CD4-positive, CD25-positive, alpha-beta regulatory T cell (primary cell): ENCODE results near the gene HTR3D. TPM values are rescaled to one million over a fixed set of nuclear protein-coding genes. Genes with fewer than 3 reads are reported as not detected.
"Not testable (repeated sequence)": the region's sequence is repeated elsewhere in the genome, so short reads cannot be mapped to it uniquely, and the experiment has no call there.

Experiments used
- ATAC-seq, 2 donors: fragments of 150-1000 bp; cut with Tn5 transposase; one replicate each; pipeline ENCODE4 v1.10.0; 2021; ENCODE audit warnings: low read depth in 2 of 2, moderate number of reproducible peaks in 2 of 2, moderate library complexity in 1 of 2
- DNase-seq, 3 donors: peaks; one replicate each; pipeline versions ENCODE4 v3.0.0 to v3.0.0-alpha.2; 2012 to 2022; ENCODE audit warnings: mixed read lengths in 1 of 3
- H3K27ac ChIP-seq: one replicate; pipeline ENCODE4 v1.7.0; 2013; ENCODE audit warnings: mild to moderate bottlenecking, low read length; ENCODE audit not compliant: insufficient read depth, poor library complexity, severe bottlenecking
- H3K27me3 ChIP-seq: one replicate; pipeline ENCODE4 v1.7.0; 2013; ENCODE audit warnings: low read length; ENCODE audit not compliant: control insufficient read depth, insufficient read depth
- H3K36me3 ChIP-seq: one replicate; pipeline ENCODE4 v1.7.0; 2013; ENCODE audit warnings: mild to moderate bottlenecking, low read length, moderate library complexity; ENCODE audit not compliant: control insufficient read depth, insufficient read depth
- H3K4me1 ChIP-seq: 2 replicates; pipeline ENCODE4 v1.7.0; 2013; ENCODE audit warnings: mild to moderate bottlenecking, low read length; ENCODE audit not compliant: insufficient read depth, control insufficient read depth, poor library complexity, severe bottlenecking
- H3K4me3 ChIP-seq: one replicate; pipeline ENCODE4 v1.7.0; 2013; ENCODE audit warnings: low read depth, mild to moderate bottlenecking, low read length, moderate library complexity
- H3K9me3 ChIP-seq, 2 experiments: 1 replicate in 1 of 2; 2 replicates in 1 of 2; pipeline ENCODE4 v1.7.0; 2013; ENCODE audit warnings: low read length in 2 of 2, mild to moderate bottlenecking in 1 of 2, moderate library complexity in 1 of 2; ENCODE audit not compliant: control insufficient read depth in 2 of 2
- H3K27ac Mint-ChIP-seq, 3 donors: one replicate each; pipeline ENCODE4 v1.8.0; 2020 to 2022; ENCODE audit warnings: mild to moderate bottlenecking in 3 of 3, mixed read lengths in 3 of 3, moderate library complexity in 2 of 3
- H3K27me3 Mint-ChIP-seq: one replicate; pipeline ENCODE4 v1.8.0; 2022; ENCODE audit warnings: mild to moderate bottlenecking, mixed read lengths
- H3K36me3 Mint-ChIP-seq: one replicate; pipeline ENCODE4 v1.8.0; 2020; ENCODE audit warnings: mixed read lengths
- H3K4me1 Mint-ChIP-seq, 4 donors: one replicate each; pipeline ENCODE4 v1.8.0; 2020 to 2022; ENCODE audit warnings: mixed read lengths in 4 of 4, mild to moderate bottlenecking in 1 of 4
- H3K4me3 Mint-ChIP-seq, 4 donors: one replicate each; pipeline ENCODE4 v1.8.0; 2020 to 2022; ENCODE audit warnings: mild to moderate bottlenecking in 4 of 4, mixed read lengths in 4 of 4, moderate library complexity in 3 of 4
- H3K9me3 Mint-ChIP-seq, 7 donors: one replicate each; pipeline ENCODE4 v1.8.0; 2020 to 2022; ENCODE audit warnings: mixed read lengths in 7 of 7, mild to moderate bottlenecking in 3 of 7, moderate library complexity in 2 of 7
- polyA plus RNA-seq, 4 donors: library from polyadenylated mRNA; unstranded; fragments of 300-500 nt; fragmentation: Illumina TruSeq; gene quantifications; one replicate each; pipeline ENCODE4 v1.2.3, GENCODE V29; 2021
- total RNA-seq: library from RNA; stranded (reverse); gene quantifications from one replicate; pipeline ENCODE4 v1.2.3, GENCODE V29; 2022

HTR3D gene
- total and polyA plus RNA-seq, 5 donors from 2014 or later, result not detected

GRCh38 chr3:184017672-184018423 lies 13.7 kb upstream of the HTR3D start, which contains the start of gene ABCC5:
Gene ABCC5 (minus strand): TSS chr3:184017884. CDS start chr3:184014392, 3,492 bp downstream.
- H3K4me1 Mint-ChIP-seq, result peaks cover 4 to 32% (median 22%) of the 10 kb centered on the region in 4 donors
- peaks cover 0 to 4% (median 0%) of the 10 kb centered on the region in 7 donors for H3K9me3 Mint-ChIP-seq
- peak; percentile 76 to 89 (median 82) for DNase-seq
- peak within 1 kb of the TSS; percentile 100 for H3K4me3 Mint-ChIP-seq
- H3K27ac Mint-ChIP-seq, result peak within 1 kb of the TSS; percentile 93 to 96 (median 94)
- Histone ChIP-seq H3K4me1 (peaks cover 16% of the 10 kb centered on the region), H3K27me3 (peaks cover 3% of the 10 kb centered on the region), H3K36me3 (no peaks in the 10 kb centered on the region), H3K27ac (peak within 1 kb of the TSS; percentile 33), H3K9me3 (no peaks in the 10 kb centered on the region), H3K4me3 (peak within 1 kb of the TSS; percentile 72)
- H3K36me3 Mint-ChIP-seq, result peaks cover 4% of the 10 kb centered on the region
- peak; percentile 92 to 94 for ATAC-seq
- peaks cover 29% of the 10 kb centered on the region for H3K27me3 Mint-ChIP-seq

GRCh38 chr3:184018424-184018973 lies 13.0 kb upstream of the HTR3D start:
- ATAC-seq, result no peak
- Histone ChIP-seq H3K4me1 (peaks cover 16% of the 10 kb centered on the region), H3K27ac (no peak overlapping the region), H3K27me3 (peaks cover 4% of the 10 kb centered on the region), H3K9me3 (no peaks in the 10 kb centered on the region), H3K36me3 (no peaks in the 10 kb centered on the region), H3K4me3 (peak overlapping the region; percentile 72)
- Mint-ChIP-seq H3K27ac (peak overlapping the region in 1 of 3 donors; percentile 93), H3K4me3 (peak overlapping the region; percentile 100), H3K9me3 (peaks cover 0 to 4% (median 0%) of the 10 kb centered on the region in 7 donors), H3K27me3 (peaks cover 35% of the 10 kb centered on the region), H3K36me3 (peaks cover 2% of the 10 kb centered on the region), H3K4me1 (peaks cover 4 to 32% (median 22%) of the 10 kb centered on the region in 4 donors)
- DNase-seq, result no peak

GRCh38 chr3:184022323-184022722 lies 9.2 kb upstream of the HTR3D start:
- H3K36me3 ChIP-seq, result no peaks in the 10 kb centered on the region
- H3K4me1 Mint-ChIP-seq, result peaks cover 0 to 11% (median 7%) of the 10 kb centered on the region in 4 donors
- no peak overlapping the region for H3K4me3 Mint-ChIP-seq
- H3K36me3 Mint-ChIP-seq, result no peaks in the 10 kb centered on the region
- no peak overlapping the region for H3K4me3 ChIP-seq
- H3K27ac ChIP-seq, result no peak overlapping the region
- H3K27me3 Mint-ChIP-seq, result peaks cover 40% of the 10 kb centered on the region
- no peak for ATAC-seq
- peaks cover 0 to 4% (median 0%) of the 10 kb centered on the region in 7 donors for H3K9me3 Mint-ChIP-seq
- peaks cover 7% of the 10 kb centered on the region for H3K4me1 ChIP-seq
- no peaks in the 10 kb centered on the region for H3K9me3 ChIP-seq
- H3K27me3 ChIP-seq, result peaks cover 7% of the 10 kb centered on the region
- no peak overlapping the region for H3K27ac Mint-ChIP-seq
- peak in 1 of 3 donors; percentile 32 for DNase-seq

- H3K4me1 ChIP-seq, H3K36me3 ChIP-seq, H3K36me3 Mint-ChIP-seq, DNase-seq, H3K4me3 ChIP-seq, H3K27ac ChIP-seq, H3K9me3 ChIP-seq, H3K27ac Mint-ChIP-seq, H3K4me3 Mint-ChIP-seq, H3K27me3 ChIP-seq, H3K9me3 Mint-ChIP-seq, H3K4me1 Mint-ChIP-seq, ATAC-seq: not testable (repeated sequence)
- H3K27me3 Mint-ChIP-seq, result peaks cover 25% of the 10 kb centered on the region
These were observed 6.3 kb upstream of the HTR3D start for GRCh38 chr3:184025256-184025655.

GRCh38 chr3:184028275-184028890 lies 3.2 kb upstream of the HTR3D start:
- not testable (repeated sequence) for H3K36me3 Mint-ChIP-seq, H3K36me3 ChIP-seq, H3K27ac ChIP-seq, H3K4me1 Mint-ChIP-seq, DNase-seq, H3K4me3 ChIP-seq, H3K4me3 Mint-ChIP-seq, H3K9me3 Mint-ChIP-seq, H3K27ac Mint-ChIP-seq, H3K4me1 ChIP-seq, H3K9me3 ChIP-seq, H3K27me3 ChIP-seq, ATAC-seq
- H3K27me3 Mint-ChIP-seq, result peaks cover 11% of the 10 kb centered on the region

- Mint-ChIP-seq H3K27ac (no peak overlapping the region), H3K36me3 (no peaks in the 10 kb centered on the region), H3K9me3 (no peaks in the 10 kb centered on the region), H3K4me3 (no peak overlapping the region), H3K4me1 (no peaks in the 10 kb centered on the region), H3K27me3 (peaks cover 14% of the 10 kb centered on the region)
- DNase-seq (no peak), ATAC-seq (no peak)
- Histone ChIP-seq H3K4me3 (no peak overlapping the region), H3K9me3 (no peaks in the 10 kb centered on the region), H3K36me3 (no peaks in the 10 kb centered on the region), H3K4me1 (no peaks in the 10 kb centered on the region), H3K27me3 (peaks cover 2% of the 10 kb centered on the region), H3K27ac (no peak overlapping the region)
These were observed 2.1 kb upstream of the HTR3D start for GRCh38 chr3:184029443-184029842.

GRCh38 chr3:184030536-184030935 lies 1.0 kb upstream of the HTR3D start:
- DNase-seq (no peak), ATAC-seq (no peak)
- H3K27me3 Mint-ChIP-seq, result peaks cover 12% of the 10 kb centered on the region
- Histone ChIP-seq H3K27me3 (peaks cover 2% of the 10 kb centered on the region), H3K9me3 (no peaks in the 10 kb centered on the region), H3K4me1 (no peaks in the 10 kb centered on the region), H3K36me3 (no peaks in the 10 kb centered on the region), H3K4me3 (no peak overlapping the region), H3K27ac (no peak overlapping the region)
- no peaks in the 10 kb centered on the region for H3K9me3 Mint-ChIP-seq
- H3K4me1 Mint-ChIP-seq, result no peaks in the 10 kb centered on the region
- no peak overlapping the region for H3K27ac Mint-ChIP-seq
- H3K36me3 Mint-ChIP-seq, result no peaks in the 10 kb centered on the region
- H3K4me3 Mint-ChIP-seq, result no peak overlapping the region
